Measurements from ENCODE around the gene JAZF1. TPM values are rescaled to one million over a fixed set of nuclear protein-coding genes. Genes with fewer than 3 reads are reported as not detected.

Gene JAZF1
- total and polyA plus RNA-seq, 3 donors from 2014 or later: 38.5 to 51.0 (median 46.4) TPM

GRCh38 chr7:27962273-27962672 is 218.3 kb downstream of the JAZF1 start:
- peaks cover 31% of the 10 kb centered on the region for H3K4me1 ChIP-seq
- DNase-seq: no peak
- no peaks in the 10 kb centered on the region for H3K36me3 ChIP-seq (ENCODE audit: low read depth, missing control alignments)
- no peaks in the 10 kb centered on the region for H3K27me3 ChIP-seq
- no peaks in the 10 kb centered on the region for H3K9me3 ChIP-seq
- H3K4me3 ChIP-seq: no peak overlapping the region
- no peak for TF ChIP-seq POLR2A (IDR thresholded peaks at IDR 0.05)
- TF ChIP-seq CTCF (IDR thresholded peaks at IDR 0.05): no peak
- H3K27ac ChIP-seq: no peak overlapping the region
- intact Hi-C loops (cut with DNase I; ENCODE audit: low total_unique reads): no loop called here

- TF ChIP-seq CTCF (IDR thresholded peaks at IDR 0.05): no peak
- no peak for TF ChIP-seq POLR2A (IDR thresholded peaks at IDR 0.05)
These were observed 219.3 kb downstream of the JAZF1 start for GRCh38 chr7:27961255-27961654.

GRCh38 chr7:27960415-27960814 is 220.2 kb downstream of the JAZF1 start:
- Histone ChIP-seq H3K36me3 (ENCODE audit: low read depth, missing control alignments) (no peaks in the 10 kb centered on the region), H3K4me1 (peaks cover 18% of the 10 kb centered on the region), H3K27me3 (no peaks in the 10 kb centered on the region), H3K27ac (no peak overlapping the region), H3K9me3 (no peaks in the 10 kb centered on the region), H3K4me3 (no peak overlapping the region)
- TF ChIP-seq CTCF (IDR thresholded peaks at IDR 0.05) (no peak), POLR2A (IDR thresholded peaks at IDR 0.05) (no peak)
- 76 to 78% methylated on average over 1 of the region's 1 CpG for whole genome bisulfite sequencing, 2 donors
- intact Hi-C loops (cut with DNase I; ENCODE audit: low total_unique reads): no loop called here
- DNase-seq: no peak

More at GRCh38 chr7:27961255-27961654, 219.3 kb downstream of the JAZF1 start:
- no peaks in the 10 kb centered on the region for H3K9me3 ChIP-seq
- peaks cover 26% of the 10 kb centered on the region for H3K4me1 ChIP-seq
- no peaks in the 10 kb centered on the region for H3K27me3 ChIP-seq
- DNase-seq: no peak
- H3K36me3 ChIP-seq (ENCODE audit: low read depth, missing control alignments): no peaks in the 10 kb centered on the region
- intact Hi-C loops (cut with DNase I; ENCODE audit: low total_unique reads): no loop called here
- WGBS, 2 donors: 86 to 90% methylated on average over 5 of the region's 5 CpGs
- no peak overlapping the region for H3K4me3 ChIP-seq
- no peak overlapping the region for H3K27ac ChIP-seq

- Histone ChIP-seq H3K27ac (no peak overlapping the region), H3K9me3 (no peaks in the 10 kb centered on the region), H3K4me3 (no peak overlapping the region), H3K4me1 (peaks cover 16% of the 10 kb centered on the region), H3K36me3 (ENCODE audit: low read depth, missing control alignments) (no peaks in the 10 kb centered on the region), H3K27me3 (no peaks in the 10 kb centered on the region)
- intact Hi-C loops (cut with DNase I; ENCODE audit: low total_unique reads): no loop called here
- TF ChIP-seq CTCF (IDR thresholded peaks at IDR 0.05) (no peak), POLR2A (IDR thresholded peaks at IDR 0.05) (no peak)
- no peak for DNase-seq
These were observed 221.6 kb downstream of the JAZF1 start for GRCh38 chr7:27958933-27959548.

GRCh38 chr7:27955596-27955995 is 225.0 kb downstream of the JAZF1 start:
- intact Hi-C loops (cut with DNase I; ENCODE audit: low total_unique reads): no loop called here
- Histone ChIP-seq H3K27ac (no peak overlapping the region), H3K4me3 (no peak overlapping the region), H3K36me3 (ENCODE audit: low read depth, missing control alignments) (no peaks in the 10 kb centered on the region), H3K4me1 (peaks cover 6% of the 10 kb centered on the region), H3K9me3 (no peaks in the 10 kb centered on the region), H3K27me3 (no peaks in the 10 kb centered on the region)
- TF ChIP-seq POLR2A (IDR thresholded peaks at IDR 0.05) (no peak), CTCF (IDR thresholded peaks at IDR 0.05) (no peak)
- WGBS, 2 donors: 78 to 86% methylated on average over 2 of the region's 2 CpGs
- DNase-seq: no peak

All from testis (tissue), 3 donors.